HG03196 (cell line): ENCODE results near the gene CCDC81.
"Not testable (repeated sequence)": the region's sequence is repeated elsewhere in the genome, so short reads cannot be mapped to it uniquely, and the experiment has no call there.

ENCODE experiments used
- ATAC-seq: cut with Tn5 transposase; IDR thresholded peaks from one replicate; pipeline ENCODE4 v1.9.1; 2021; ENCODE audit not compliant: unreplicated experiment

Gene CCDC81

GRCh38 chr11:86374586-86374985, at the start of gene CCDC81:
Gene CCDC81 (plus strand): TSS chr11:86374887. CDS start chr11:86375164, 277 bp downstream.
- ATAC-seq = no peak

GRCh38 chr11:86335131-86335767, 39.4 kb upstream of the CCDC81 start:
- ATAC-seq = no peak

DNA sequence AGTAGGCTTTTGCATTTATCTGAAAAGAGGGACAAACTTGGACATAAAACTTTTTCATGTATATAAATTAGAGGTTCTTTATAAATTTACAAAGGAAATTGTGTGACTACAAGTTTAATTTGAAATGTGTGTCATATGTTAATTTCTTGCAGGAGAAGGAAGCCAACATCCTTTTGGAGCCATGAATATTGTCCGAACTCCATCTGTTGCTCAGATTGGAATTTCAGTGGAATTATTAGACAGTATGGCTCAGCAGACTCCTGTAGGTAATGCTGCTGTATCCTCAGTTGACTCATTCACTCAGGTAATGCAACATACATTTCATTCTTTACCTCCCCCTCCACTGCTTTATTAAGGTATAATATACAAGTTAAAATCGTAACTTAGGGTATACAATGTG, 37.5 kb upstream of the CCDC81 start:
- no peak for ATAC-seq

DNA sequence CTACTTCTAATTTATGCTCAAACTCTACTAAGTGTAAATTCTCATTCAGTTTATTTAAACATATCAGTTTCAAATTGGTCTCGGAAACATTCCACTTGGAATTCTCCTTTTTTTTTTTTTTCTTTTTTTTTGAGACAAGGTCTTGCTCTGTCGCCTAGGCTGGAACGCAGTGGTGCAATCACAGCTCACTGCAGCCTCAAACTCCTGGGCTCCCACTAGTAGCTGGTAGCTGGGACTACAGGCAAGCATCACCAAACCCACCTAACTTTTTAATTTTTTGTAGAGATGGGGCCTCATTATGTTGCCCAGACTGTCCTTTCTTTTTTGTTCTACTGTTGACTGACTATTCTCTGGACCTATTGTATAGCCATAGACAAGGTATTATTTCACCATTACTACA, 33.3 kb upstream of the CCDC81 start:
- no peak for ATAC-seq

GRCh38 chr11:86346513-86346912, 28.2 kb upstream of the CCDC81 start:
- no peak for ATAC-seq

- ATAC-seq = no peak
Measured at GRCh38 chr11:86355256-86355655, 19.4 kb upstream of the CCDC81 start.

GRCh38 chr11:86357412-86357811, 17.3 kb upstream of the CCDC81 start:
- ATAC-seq = not testable (repeated sequence)

GRCh38 chr11:86358720-86359119, 16.0 kb upstream of the CCDC81 start:
- no peak for ATAC-seq

GRCh38 chr11:86360775-86361395, 13.8 kb upstream of the CCDC81 start:
- no peak for ATAC-seq

DNA sequence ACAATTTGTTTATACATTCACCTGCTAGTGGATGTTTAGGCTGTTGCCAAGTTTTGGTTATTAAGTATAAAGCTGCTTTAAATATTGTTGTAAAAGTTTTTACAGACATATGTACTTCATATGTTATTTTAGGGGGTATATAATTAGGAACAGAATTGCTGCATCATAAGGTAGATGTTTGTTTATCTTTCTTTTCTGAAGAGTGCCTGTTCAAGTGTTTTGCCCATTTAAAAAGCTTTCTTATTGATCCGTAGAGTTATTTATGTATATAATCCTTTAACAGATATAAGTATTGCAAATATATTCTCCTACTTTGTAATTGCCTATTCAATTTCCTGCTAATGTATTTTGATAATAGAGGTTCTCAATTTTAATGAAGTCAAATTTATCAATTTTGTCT, 11.3 kb upstream of the CCDC81 start:
- ATAC-seq = no peak

- no peak for ATAC-seq
Measured at GRCh38 chr11:86365546-86365945, 9.1 kb upstream of the CCDC81 start.

GRCh38 chr11:86369668-86370067, 5.0 kb upstream of the CCDC81 start:
- ATAC-seq = no peak

- no peak for ATAC-seq
Measured at GRCh38 chr11:86370171-86370570, 4.5 kb upstream of the CCDC81 start.

DNA sequence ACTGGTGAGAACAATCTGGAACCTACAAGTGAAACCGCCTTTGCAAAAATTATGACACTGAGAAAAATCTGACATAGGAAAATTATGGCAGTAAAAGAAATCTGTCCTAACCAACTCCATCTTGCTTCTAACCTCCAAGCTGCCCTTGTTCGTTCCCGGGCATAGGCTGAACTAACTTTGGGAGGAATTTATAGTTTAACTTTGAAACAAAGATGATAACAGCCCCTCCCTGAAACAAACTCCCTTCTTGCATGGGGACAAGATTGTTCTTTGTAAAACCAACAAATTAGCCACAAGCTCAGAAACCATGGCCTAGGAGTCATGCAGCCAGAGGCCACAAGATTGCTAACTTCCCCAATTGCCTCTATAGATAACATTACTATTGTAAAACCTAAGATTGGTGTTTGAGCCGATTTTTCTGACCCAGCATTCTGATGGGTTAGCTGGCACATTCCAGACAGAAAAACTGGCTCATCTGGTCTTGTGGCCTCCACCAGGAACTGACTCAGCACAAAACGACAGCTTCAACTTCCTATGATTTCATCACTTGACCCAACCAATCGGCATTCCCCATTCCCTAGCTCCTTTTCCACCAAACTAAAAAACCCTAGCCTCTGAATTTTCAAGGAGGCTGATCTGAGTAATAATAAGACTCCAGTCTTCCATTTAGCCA, 3.6 kb upstream of the CCDC81 start:
- ATAC-seq = no peak

- no peak for ATAC-seq
Measured at GRCh38 chr11:86372041-86372440, 2.6 kb upstream of the CCDC81 start.

DNA sequence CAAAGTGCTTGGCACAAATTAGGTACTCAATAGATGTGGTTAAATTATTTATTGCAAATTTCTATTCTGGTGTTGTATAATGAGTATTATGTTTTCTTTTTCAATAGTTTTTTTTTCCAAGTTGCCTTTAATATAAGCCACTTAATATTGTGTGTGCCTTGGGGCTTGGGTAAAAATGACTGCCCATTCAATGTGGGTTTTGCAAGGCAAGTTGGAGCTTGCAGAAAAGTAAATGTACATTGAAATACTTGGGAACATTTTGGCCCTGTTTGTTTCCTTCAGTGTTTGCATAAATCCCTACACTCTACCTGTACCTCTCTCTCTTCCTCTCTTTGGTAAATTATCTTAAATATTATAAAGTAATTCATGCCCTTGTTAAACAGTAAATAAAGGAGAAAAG, 2.1 kb upstream of the CCDC81 start:
- ATAC-seq = no peak

DNA sequence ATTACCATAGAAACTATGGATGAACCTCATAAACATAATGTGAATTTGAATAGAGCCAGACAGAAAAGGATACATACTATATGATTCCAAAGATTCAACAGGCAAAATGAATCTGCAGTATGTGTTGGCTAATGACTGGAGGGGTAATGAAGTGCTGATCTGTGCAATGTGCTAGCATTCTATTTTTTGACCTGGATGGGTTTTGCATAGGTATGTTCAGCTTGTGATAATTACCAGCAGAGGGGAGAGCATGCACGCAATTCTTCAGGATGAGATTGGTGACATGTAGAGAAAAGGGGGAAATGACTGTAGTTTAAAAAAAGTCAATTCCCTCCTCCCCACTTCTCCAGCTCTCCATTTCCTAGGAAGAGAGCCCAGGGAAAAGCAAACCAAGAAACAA, 618 bp upstream of the CCDC81 start:
- no peak for ATAC-seq

- no peak for ATAC-seq
Measured at GRCh38 chr11:86377972-86378371, 3.3 kb downstream of the CCDC81 start.

DNA sequence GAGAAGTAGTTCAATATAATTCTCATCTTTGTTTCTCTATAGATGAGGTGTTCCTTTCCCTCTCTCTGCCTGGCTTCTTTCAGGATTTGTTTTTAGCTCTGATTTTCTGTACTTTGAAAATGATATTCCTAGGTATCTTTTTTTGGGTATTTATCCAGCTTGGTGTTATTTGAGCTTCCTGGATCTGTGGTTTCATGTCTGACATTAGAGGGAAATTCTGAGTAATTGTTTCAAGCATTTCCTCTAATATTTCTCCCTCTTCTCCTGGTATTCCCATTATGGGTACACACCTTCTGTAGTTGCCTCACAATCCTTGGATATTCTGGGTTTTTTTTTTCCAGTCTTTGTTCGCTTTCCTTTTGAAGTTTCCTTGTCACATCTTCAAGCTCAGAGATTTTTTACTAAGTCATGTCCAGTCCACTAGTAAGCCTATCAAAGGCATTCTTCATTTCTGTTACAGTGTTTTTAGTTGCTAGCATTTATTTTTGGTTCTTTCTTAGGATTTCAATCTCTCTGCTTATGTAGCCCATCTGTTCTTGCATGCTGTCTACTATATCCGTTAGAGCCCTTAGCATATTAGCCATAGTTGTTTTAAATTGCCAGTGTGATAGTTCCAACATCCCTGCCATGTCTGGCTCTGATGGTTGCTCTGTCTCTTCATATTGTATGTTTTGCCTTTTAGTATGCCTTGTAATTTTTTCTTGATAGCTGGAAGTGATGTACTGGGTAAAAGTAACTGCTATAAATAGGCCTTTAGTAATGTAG, 5.8 kb downstream of the CCDC81 start:
- no peak for ATAC-seq

DNA sequence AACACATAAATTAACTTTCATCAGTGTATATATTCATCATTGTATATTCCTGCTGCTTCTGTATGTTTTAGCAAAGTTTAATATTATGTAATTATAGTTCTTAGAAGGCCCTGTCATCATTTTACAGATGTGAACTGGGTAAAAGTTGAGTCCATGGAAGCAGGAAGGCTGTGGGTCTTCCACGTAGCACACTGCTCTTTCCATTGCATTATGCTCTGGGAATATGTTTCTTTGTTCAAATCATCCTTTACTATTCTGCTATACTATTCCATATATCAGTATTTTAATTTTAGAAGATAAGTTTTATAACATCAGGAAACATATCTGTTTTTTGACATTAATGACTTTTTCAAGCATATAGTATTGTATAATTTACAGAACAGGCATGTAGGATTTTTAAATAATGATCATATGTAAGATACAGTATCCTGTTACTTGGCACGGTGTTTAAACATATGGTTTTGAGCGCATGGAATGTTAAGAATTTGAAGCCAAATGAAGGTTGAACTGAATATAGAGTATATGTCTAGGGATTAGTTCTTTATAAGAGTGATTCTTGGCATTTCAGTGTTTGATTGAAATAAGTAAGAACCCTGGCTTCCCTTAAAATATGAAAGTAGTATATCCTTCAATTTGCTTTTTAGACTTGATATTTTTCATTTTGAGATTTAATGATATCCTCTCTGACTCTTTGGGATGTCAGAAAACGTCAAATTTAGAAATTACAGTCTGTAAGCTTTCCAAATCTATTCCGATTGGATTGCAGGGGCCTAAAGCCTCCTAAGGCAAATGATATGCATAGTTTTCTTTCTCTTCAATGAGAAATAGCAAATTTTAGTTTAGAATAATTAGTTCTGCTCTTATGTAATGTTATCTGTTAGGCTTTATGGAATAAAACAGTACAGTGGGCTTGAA, 8.6 kb downstream of the CCDC81 start:
- no peak for ATAC-seq

DNA sequence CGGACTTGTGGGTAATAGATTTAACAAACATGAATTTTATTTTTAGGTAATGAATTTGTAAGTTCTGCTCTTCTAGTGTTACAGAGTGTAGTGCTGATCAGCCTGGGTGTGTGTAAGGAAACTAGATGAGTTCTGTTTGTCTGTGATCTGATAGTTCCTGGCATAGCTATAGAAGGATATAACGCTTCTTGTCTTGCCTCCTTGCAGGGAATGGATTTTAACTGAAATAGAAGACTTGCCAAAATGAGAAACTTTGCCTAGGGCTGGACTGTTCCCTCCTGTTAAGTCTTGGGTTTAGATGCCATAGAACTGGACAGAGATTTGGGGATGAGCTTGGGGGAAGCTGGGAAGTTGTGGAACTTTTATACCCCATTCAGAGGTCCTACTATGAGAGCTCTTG, 11.6 kb downstream of the CCDC81 start:
- ATAC-seq = no peak
